A549 (cell line): ENCODE results near the gene COBL.

Experiments
- HOXB5 ChIP-seq: fragments of 250-450 bp; sonication (Bioruptor Pico); IDR thresholded peaks from 2 replicates; pipeline ENCODE4 v1.5.0; 2020; ENCODE audit warnings: mild to moderate bottlenecking, moderate library complexity
- NR3C1 ChIP-seq: fragments of >200 bp; sonication (Bioruptor Twin); formaldehyde crosslinking; IDR thresholded peaks from 3 replicates; pipeline ENCODE4 v1.6.1; 2017
- POLR2AphosphoS2 ChIP-seq: conservative IDR thresholded peaks from 2 replicates; pipeline ENCODE4 v1.6.1; 2012; ENCODE audit warnings: low read length, improper control_type of control experiment, inconsistent platforms
- TP53 ChIP-seq: fragments of 250-450 bp; sonication (Bioruptor Pico); IDR thresholded peaks from 2 replicates; pipeline ENCODE4 v1.5.0; 2021; ENCODE audit warnings: mild to moderate bottlenecking, moderate library complexity

GRCh38 chr7:51187941-51188340 lies 128.7 kb downstream of the COBL start:
- TF ChIP-seq POLR2AphosphoS2 (no peak), HOXB5 (CRISPR knock-in tag) (no peak), NR3C1 (no peak), TP53 (CRISPR knock-in tag) (no peak)
